ENCODE measurements around the gene ZNF837.

DNA sequence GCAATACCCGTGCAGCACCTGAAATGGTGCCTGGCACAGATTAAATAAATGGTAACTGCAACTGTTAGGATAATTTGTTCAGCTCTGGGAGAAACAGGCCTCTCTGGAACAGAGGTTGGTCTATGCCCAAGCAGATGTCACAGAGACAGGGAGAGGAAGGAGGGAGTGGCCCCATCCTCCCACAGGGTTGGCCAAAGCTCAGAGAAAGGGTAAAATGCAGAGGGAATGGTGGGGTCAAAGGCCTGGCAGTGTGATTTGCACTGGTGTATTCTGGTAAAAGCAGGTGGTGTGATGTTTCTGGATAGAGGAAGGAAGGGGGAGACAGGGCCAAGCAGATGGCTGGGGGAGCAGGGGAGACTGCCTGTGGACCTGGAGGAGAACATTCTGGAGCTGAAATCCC is 44.6 kb downstream of the ZNF837 start:
- TF ChIP-seq EP300 (IDR thresholded peaks at IDR 0.05) (no peak), CEBPB (IDR thresholded peaks at IDR 0.05) (no peak), KDM5A (IDR thresholded peaks at IDR 0.05) (no peak), POLR2A (IDR thresholded peaks at IDR 0.05; ENCODE audit: low read length) (no peak), SMC3 (IDR thresholded peaks at IDR 0.05) (no peak), JUNB (IDR thresholded peaks at IDR 0.05) (no peak), NR3C1 (IDR thresholded peaks at IDR 0.05) (no peak), HOXA7 (CRISPR knock-in tag; IDR thresholded peaks at IDR 0.05) (no peak), RAD21 (conservative IDR thresholded peaks at IDR 0.05 in 1 of 2, IDR thresholded peaks at IDR 0.05 in 1 of 2) (no peak), ZFP36 (IDR thresholded peaks at IDR 0.05; ENCODE audit: borderline replicate concordance, partially characterized antibody) (no peak), MAX (IDR thresholded peaks at IDR 0.05) (no peak)
- TF ChIP-seq, protein P1, sequence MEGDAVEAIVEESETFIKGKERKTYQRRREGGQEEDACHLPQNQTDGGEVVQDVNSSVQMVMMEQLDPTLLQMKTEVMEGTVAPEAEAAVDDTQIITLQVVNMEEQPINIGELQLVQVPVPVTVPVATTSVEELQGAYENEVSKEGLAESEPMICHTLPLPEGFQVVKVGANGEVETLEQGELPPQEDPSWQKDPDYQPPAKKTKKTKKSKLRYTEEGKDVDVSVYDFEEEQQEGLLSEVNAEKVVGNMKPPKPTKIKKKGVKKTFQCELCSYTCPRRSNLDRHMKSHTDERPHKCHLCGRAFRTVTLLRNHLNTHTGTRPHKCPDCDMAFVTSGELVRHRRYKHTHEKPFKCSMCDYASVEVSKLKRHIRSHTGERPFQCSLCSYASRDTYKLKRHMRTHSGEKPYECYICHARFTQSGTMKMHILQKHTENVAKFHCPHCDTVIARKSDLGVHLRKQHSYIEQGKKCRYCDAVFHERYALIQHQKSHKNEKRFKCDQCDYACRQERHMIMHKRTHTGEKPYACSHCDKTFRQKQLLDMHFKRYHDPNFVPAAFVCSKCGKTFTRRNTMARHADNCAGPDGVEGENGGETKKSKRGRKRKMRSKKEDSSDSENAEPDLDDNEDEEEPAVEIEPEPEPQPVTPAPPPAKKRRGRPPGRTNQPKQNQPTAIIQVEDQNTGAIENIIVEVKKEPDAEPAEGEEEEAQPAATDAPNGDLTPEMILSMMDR (IDR thresholded peaks at IDR 0.05): no peak
